ENCODE results near the gene TMEM128. TPM values are rescaled to one million over a fixed set of nuclear protein-coding genes. Genes with fewer than 3 reads are reported as not detected.

The TMEM128 gene
- total and polyA plus RNA-seq, 2 of the 13 experiments (the other 11 are each of a cell fraction or from before 2014, with no cell fraction given) = 19.4 to 27.9 TPM

DNA sequence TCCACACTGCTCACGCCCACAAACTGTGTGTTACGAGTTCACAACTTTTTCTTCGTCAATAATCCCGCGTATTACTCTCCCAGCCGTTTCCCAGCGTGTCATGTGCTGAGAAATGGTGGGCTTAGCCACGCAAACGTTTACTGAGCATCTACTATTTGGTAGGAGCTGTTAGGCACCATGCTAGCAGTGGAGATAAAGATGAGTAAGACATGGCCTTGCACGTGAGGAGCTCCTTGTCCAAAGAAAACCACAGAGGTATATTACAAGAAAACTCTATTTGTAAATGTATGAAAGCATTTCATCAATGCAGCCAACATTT is 821 bp upstream of the TMEM128 start (continued):
- 0 out of 2 replicates have a peak, but pooled peaks have one; percentile 5 for TF ChIP-seq NKX3-1 (CRISPR knock-in tag; IDR thresholded peaks at IDR 0.05)
- TF ChIP-seq, protein P1, sequence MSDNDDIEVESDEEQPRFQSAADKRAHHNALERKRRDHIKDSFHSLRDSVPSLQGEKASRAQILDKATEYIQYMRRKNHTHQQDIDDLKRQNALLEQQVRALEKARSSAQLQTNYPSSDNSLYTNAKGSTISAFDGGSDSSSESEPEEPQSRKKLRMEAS (IDR thresholded peaks at IDR 0.05) = peak; percentile 23; the same call in 1 of the 2 replicates
- no peak for TF ChIP-seq MED8 (CRISPR knock-in tag; IDR thresholded peaks at IDR 0.05; ENCODE audit: insufficient replicate concordance)
- TF ChIP-seq ZC3H4 (CRISPR knock-in tag; IDR thresholded peaks at IDR 0.05; ENCODE audit: borderline replicate concordance) = peak; percentile 37; the same call in 1 of the 2 replicates
- TF ChIP-seq POLR2G (IDR thresholded peaks at IDR 0.05; ENCODE audit: low read depth, low read length) = no peak
- TF ChIP-seq NR3C1 (CRISPR knock-in tag; IDR thresholded peaks at IDR 0.05) = no peak
- no peak for TF ChIP-seq ZNF160 (CRISPR knock-in tag; IDR thresholded peaks at IDR 0.05)
- TF ChIP-seq, protein P2, sequence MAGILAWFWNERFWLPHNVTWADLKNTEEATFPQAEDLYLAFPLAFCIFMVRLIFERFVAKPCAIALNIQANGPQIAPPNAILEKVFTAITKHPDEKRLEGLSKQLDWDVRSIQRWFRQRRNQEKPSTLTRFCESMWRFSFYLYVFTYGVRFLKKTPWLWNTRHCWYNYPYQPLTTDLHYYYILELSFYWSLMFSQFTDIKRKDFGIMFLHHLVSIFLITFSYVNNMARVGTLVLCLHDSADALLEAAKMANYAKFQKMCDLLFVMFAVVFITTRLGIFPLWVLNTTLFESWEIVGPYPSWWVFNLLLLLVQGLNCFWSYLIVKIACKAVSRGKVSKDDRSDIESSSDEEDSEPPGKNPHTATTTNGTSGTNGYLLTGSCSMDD (CRISPR knock-in tag; IDR thresholded peaks at IDR 0.05) = no peak
- TF ChIP-seq, protein P3, sequence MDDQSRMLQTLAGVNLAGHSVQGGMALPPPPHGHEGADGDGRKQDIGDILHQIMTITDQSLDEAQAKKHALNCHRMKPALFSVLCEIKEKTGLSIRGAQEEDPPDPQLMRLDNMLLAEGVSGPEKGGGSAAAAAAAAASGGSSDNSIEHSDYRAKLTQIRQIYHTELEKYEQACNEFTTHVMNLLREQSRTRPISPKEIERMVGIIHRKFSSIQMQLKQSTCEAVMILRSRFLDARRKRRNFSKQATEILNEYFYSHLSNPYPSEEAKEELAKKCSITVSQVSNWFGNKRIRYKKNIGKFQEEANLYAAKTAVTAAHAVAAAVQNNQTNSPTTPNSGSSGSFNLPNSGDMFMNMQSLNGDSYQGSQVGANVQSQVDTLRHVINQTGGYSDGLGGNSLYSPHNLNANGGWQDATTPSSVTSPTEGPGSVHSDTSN (CRISPR knock-in tag; IDR thresholded peaks at IDR 0.05; ENCODE audit: borderline replicate concordance) = no peak
- no peak for TF ChIP-seq ZFP1 (CRISPR knock-in tag; IDR thresholded peaks at IDR 0.05)
- peak; percentile 10 for TF ChIP-seq ZNF781 (CRISPR knock-in tag; IDR thresholded peaks at IDR 0.05; ENCODE audit: borderline replicate concordance, not compliant biosample characterization)
- TF ChIP-seq, protein P4, sequence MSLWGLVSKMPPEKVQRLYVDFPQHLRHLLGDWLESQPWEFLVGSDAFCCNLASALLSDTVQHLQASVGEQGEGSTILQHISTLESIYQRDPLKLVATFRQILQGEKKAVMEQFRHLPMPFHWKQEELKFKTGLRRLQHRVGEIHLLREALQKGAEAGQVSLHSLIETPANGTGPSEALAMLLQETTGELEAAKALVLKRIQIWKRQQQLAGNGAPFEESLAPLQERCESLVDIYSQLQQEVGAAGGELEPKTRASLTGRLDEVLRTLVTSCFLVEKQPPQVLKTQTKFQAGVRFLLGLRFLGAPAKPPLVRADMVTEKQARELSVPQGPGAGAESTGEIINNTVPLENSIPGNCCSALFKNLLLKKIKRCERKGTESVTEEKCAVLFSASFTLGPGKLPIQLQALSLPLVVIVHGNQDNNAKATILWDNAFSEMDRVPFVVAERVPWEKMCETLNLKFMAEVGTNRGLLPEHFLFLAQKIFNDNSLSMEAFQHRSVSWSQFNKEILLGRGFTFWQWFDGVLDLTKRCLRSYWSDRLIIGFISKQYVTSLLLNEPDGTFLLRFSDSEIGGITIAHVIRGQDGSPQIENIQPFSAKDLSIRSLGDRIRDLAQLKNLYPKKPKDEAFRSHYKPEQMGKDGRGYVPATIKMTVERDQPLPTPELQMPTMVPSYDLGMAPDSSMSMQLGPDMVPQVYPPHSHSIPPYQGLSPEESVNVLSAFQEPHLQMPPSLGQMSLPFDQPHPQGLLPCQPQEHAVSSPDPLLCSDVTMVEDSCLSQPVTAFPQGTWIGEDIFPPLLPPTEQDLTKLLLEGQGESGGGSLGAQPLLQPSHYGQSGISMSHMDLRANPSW (CRISPR knock-in tag; IDR thresholded peaks at IDR 0.05; ENCODE audit: borderline replicate concordance) = no peak
- TF ChIP-seq, protein P5, sequence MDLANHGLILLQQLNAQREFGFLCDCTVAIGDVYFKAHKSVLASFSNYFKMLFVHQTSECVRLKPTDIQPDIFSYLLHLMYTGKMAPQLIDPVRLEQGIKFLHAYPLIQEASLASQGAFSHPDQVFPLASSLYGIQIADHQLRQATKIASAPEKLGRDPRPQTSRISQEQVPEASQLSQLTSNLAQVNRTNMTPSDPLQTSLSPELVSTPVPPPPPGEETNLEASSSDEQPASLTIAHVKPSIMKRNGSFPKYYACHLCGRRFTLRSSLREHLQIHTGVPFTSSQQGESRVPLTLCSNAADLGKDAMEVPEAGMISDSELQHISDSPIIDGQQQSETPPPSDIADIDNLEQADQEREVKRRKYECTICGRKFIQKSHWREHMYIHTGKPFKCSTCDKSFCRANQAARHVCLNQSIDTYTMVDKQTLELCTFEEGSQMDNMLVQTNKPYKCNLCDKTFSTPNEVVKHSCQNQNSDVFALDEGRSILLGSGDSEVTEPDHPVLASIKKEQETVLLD (CRISPR knock-in tag; IDR thresholded peaks at IDR 0.05; ENCODE audit: low read depth) = no peak
- TF ChIP-seq, protein P6, sequence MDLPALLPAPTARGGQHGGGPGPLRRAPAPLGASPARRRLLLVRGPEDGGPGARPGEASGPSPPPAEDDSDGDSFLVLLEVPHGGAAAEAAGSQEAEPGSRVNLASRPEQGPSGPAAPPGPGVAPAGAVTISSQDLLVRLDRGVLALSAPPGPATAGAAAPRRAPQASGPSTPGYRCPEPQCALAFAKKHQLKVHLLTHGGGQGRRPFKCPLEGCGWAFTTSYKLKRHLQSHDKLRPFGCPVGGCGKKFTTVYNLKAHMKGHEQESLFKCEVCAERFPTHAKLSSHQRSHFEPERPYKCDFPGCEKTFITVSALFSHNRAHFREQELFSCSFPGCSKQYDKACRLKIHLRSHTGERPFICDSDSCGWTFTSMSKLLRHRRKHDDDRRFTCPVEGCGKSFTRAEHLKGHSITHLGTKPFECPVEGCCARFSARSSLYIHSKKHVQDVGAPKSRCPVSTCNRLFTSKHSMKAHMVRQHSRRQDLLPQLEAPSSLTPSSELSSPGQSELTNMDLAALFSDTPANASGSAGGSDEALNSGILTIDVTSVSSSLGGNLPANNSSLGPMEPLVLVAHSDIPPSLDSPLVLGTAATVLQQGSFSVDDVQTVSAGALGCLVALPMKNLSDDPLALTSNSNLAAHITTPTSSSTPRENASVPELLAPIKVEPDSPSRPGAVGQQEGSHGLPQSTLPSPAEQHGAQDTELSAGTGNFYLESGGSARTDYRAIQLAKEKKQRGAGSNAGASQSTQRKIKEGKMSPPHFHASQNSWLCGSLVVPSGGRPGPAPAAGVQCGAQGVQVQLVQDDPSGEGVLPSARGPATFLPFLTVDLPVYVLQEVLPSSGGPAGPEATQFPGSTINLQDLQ (CRISPR knock-in tag; IDR thresholded peaks at IDR 0.05) = 0 out of 2 replicates have a peak, but pooled peaks have one; percentile 4
- TF ChIP-seq, protein P7, sequence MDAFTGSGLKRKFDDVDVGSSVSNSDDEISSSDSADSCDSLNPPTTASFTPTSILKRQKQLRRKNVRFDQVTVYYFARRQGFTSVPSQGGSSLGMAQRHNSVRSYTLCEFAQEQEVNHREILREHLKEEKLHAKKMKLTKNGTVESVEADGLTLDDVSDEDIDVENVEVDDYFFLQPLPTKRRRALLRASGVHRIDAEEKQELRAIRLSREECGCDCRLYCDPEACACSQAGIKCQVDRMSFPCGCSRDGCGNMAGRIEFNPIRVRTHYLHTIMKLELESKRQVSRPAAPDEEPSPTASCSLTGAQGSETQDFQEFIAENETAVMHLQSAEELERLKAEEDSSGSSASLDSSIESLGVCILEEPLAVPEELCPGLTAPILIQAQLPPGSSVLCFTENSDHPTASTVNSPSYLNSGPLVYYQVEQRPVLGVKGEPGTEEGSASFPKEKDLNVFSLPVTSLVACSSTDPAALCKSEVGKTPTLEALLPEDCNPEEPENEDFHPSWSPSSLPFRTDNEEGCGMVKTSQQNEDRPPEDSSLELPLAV (CRISPR knock-in tag; conservative IDR thresholded peaks at IDR 0.05; ENCODE audit: low read depth) = no peak
- no peak for TF ChIP-seq SCMH1 (CRISPR knock-in tag; IDR thresholded peaks at IDR 0.05; ENCODE audit: borderline replicate concordance)
- TF ChIP-seq ZSCAN25 (CRISPR knock-in tag; IDR thresholded peaks at IDR 0.05) = no peak
- TF ChIP-seq ZNF570 (CRISPR knock-in tag; IDR thresholded peaks at IDR 0.05; ENCODE audit: borderline replicate concordance) = no peak

Data from HepG2 (cell line).